HG02852 (cell line): ENCODE results near the gene ADAMTSL1.
A peak's percentile ranks its signal among the peaks of the same experiment; 100 is the strongest.
"Not testable (repeated sequence)": the region's sequence is repeated elsewhere in the genome, so short reads cannot be mapped to it uniquely, and the experiment has no call there.

Experiments used
- ATAC-seq: cut with Tn5 transposase; IDR thresholded peaks from one replicate; pipeline ENCODE4 v1.9.1; 2021; ENCODE audit warnings: mild to moderate bottlenecking, moderate library complexity; ENCODE audit not compliant: unreplicated experiment

Gene ADAMTSL1

DNA sequence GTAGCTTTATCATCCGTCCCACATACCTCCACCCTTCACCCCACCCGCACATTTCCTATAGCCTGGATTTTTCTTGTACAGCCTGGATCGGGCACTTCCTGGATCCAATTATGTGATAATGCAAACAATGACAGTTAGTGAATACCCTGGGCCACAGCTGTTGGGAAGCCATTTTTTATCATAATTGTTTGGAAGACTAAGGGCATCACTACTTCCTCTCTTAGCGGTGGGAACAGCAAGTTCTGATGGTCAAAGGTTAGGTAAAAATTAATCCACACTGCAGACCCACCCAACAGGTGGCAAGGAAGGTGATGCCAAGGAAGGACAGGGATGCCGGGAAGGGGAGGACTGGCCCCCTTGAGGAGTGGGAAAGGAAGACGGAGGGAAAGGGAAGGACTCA is 375.3 kb downstream of the ADAMTSL1 start:
- ATAC-seq: no peak

DNA sequence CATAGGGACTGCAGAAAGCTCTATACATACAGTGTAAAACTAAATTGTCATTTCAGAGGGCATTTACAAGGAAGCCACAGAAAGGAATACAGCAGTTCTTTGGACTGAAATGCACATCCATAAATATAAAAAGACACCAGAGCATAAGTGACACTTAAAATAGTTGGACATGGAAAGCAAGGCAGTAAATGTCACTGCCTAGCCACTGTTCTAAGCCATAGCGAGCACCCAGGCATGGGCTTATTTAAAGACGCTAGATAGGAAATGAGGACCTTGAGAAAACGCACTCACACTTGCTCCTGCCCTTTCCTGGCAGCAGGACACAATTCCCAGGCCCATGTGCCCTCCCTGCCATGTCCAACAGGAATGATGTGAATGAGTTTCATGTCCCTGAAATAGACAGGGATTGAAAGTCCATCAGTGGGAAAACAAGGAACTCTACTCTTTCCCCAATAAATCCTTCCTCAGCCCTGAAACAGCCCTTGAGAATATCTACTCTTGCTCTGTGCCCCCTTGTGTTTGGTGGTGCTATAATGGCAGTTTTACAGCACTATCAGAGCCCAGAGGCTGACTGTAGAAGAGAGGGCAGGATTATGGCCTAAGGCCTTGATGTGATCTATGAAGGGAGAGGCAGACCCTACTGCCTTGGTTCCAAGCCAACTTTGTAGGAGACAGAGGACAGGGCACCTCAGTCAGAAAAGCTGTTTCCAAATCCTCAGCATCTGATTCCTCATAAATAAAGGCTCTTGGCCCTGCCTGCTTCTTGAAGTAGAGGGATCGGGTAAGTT is 376.1 kb downstream of the ADAMTSL1 start:
- no peak for ATAC-seq

DNA sequence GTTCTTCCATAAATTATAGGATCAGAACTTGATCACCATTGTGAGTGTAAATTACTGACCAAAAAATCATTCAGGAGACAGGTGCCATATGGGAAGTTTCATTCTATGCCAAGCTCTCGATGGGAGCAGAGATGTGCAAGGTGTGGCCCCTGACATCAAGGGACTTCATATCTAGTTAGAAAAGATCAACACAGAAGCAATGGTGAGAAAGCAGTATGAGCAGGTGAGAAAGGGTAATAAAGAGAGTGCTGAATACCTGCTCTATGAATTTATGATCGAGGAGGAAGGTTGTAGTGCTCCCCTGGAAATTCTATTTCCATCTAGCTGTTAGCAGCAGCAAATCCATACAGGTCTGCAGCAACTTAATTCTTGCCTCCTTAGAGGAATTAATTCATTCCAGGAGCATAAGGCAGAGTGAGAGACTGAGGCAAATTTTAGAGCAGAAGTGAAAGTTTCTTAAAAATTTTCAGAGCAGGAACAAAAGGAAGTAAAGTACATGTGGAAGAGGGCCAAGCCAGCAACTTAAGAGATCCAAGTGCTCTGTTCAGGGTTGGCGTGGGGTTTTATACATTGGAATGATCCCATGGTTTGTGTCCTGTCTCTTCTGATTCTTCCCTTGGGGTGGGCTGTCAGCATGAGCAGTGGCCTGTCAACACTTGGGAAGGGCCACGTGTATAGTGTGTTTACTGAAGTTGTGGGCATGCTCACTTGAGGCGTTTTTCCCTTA is 377.3 kb downstream of the ADAMTSL1 start:
- ATAC-seq: no peak

- ATAC-seq: no peak
Observed at GRCh38 chr9:18855656-18856055, 381.7 kb downstream of the ADAMTSL1 start.

DNA sequence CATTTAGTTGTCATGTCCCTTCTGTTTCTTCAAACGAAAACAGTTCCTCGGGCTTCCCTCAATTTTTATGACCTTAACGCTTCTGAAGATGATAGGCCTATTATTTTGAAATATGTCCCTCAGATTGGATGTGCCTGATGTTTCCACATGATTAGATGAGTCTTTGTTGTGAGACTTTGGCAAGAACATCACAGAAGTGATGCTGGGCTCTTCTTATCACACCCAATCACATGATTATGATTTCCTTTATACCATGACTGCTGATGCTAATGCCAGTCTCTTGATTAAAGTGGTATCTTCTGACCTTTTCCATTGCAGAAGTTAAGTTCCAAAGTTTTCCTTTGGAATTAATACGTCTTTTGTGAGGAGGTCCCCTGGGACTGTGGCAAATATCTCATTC is 383.4 kb downstream of the ADAMTSL1 start:
- ATAC-seq: no peak

- ATAC-seq: no peak
Observed at GRCh38 chr9:18857769-18858168, 383.8 kb downstream of the ADAMTSL1 start.

- no peak for ATAC-seq
Observed at GRCh38 chr9:18861609-18862544, 387.9 kb downstream of the ADAMTSL1 start.

DNA sequence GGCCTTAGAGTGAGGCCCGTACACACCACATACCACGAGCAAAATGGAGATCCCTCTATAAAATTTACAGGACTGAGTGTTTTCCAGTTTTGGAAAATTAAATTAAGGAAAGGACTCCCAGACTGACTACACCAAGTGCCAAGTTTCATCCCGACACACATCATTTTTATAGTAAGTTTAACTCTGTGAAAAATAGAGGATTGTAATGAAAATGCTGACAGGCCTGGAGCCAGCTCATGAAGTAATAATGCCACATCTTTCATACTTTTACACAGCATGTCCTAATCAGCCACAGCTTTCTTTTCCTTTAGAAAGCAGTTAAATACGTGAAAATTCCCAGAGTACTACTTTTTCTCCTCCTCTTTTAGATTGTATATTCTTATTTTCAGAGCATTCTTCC is 389.8 kb downstream of the ADAMTSL1 start:
- ATAC-seq: no peak

GRCh38 chr9:18864516-18864915 is 390.6 kb downstream of the ADAMTSL1 start:
- no peak for ATAC-seq

- no peak for ATAC-seq
Observed at GRCh38 chr9:18865542-18865941, 391.6 kb downstream of the ADAMTSL1 start.

- no peak for ATAC-seq
Observed at GRCh38 chr9:18866121-18866831, 392.3 kb downstream of the ADAMTSL1 start.

- ATAC-seq: no peak
Observed at GRCh38 chr9:18869725-18870124, 395.8 kb downstream of the ADAMTSL1 start.

DNA sequence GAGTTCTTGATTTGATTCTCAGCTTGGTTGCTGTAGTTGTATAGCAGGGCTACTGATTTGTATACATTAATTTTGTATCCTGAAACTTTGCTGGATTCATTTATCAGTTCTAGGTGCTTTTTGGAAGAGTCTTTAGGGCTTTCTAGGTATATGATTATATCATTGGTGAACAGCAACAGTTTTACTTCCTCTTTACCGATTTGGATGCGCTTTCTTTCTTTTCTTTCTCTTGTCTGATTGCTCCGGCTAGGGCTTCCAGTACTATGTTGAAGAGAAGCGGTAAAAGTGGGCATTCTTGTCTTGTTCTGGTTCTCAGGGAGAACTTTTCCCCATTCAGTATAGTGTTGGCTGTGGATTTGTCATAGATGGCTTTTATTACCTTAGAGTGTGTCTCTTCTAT is 400.1 kb downstream of the ADAMTSL1 start:
- peak; percentile 57 for ATAC-seq

DNA sequence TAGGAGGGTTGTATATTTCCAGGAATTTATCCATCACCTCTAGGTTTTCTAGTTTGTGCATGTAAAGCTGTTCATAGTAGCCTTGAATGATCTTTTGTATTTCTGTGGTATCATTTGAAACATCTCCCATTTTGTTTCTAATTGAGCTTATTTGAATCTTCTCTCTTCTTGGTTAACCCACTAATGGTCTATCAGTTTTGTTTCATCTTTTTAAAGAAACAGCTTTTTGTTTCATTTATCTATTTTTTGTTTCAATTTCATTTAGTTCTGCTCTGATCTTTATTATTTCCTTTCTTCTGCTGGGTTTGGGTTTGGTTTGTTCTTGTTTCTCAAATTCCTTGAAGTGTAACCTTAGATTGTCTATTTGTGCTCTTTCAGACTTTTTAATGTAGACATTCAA is 401.0 kb downstream of the ADAMTSL1 start:
- ATAC-seq: not testable (repeated sequence)

DNA sequence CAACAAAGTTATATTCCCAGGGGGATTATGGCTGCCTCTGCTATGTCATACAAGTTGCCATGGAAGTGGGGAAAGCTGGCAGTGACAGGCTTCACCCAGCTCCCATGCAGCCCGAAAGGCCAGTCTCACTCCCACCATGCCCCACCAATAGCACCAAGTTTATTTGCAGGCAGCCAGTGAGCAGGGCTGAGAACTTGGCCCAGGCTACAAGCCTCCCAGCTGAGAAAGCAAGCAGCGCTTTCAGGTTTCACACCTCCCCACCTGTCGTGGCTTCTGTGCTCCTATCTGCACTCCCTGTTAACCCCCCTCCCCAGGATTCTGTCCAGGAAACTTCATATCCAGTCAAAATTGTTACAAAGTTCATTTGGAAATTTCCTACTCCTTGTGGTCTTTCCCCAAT is 404.0 kb downstream of the ADAMTSL1 start:
- no peak for ATAC-seq

DNA sequence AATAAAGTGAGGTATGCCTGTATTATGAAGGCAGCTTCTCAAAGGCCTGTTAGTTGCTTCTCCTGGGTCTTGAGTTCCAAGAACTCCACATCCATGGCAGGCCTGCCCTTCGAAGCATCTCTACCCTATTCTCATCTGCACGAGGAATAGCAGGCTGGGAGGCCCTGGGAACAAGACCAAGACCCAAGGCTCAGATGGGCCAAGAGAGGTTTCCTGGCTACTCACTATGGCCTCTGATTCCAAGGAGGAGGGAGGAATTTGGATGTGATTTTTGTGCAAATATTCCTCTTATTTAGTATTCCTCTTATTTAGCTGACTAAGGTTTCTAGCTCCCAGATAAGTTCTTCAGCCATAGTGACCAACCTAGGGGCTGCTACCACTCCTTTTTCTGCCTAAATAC is 407.8 kb downstream of the ADAMTSL1 start:
- no peak for ATAC-seq

- no peak for ATAC-seq
Observed at GRCh38 chr9:18887546-18887945, 413.6 kb downstream of the ADAMTSL1 start.

GRCh38 chr9:18888290-18888689 is 414.3 kb downstream of the ADAMTSL1 start:
- ATAC-seq: no peak

DNA sequence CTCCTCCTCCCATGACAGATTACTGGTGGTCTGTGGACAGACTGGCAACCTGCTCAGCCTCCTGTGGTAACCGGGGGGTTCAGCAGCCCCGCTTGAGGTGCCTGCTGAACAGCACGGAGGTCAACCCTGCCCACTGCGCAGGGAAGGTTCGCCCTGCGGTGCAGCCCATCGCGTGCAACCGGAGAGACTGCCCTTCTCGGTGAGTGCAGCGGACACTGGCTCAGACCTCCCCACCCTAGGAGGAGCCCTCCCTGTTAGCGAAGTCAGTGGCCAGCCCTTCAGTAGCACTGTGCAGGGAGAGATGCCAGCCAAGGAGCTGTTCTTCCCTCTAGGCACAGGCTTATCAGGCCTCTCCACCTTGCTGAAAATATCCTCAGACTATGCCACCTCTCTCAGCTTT is 415.6 kb downstream of the ADAMTSL1 start:
- ATAC-seq: no peak

DNA sequence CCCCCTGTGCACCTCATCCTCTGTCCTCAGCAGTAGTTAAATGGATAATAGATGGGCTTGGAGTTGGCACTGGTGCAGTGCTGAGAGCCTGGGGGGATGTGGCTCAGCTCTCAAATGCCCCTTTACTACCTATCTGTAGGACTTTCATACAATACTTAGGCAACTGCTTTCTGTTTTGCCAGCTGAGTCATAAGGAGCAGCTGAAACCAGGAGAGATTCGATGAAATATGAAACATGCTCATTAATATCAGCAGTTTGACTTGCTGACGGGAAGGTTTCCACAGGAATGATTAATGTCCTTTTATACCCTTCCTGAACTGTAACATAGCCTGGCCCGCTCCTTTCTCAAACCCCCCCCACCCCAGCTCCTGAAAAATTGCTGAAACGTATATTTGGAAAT is 416.4 kb downstream of the ADAMTSL1 start:
- peak; percentile 82 for ATAC-seq
